Thoracic aorta (tissue), 2 donors: Measurements from ENCODE around the gene FGD5. TPM values are rescaled to one million over a fixed set of nuclear protein-coding genes. Genes with fewer than 3 reads are reported as not detected.

Source experiments
- ATAC-seq: fragments of 150-250 bp; one replicate; pipeline ENCODE4 v1.8.0; 2017; ENCODE audit warnings: low read depth; ENCODE audit not compliant: insufficient number of reproducible peaks, low FRiP score
- DNase-seq: peaks from one replicate; pipeline ENCODE4 v3.0.0-alpha.2; 2020; ENCODE audit warnings: low spot score
- H3K27ac ChIP-seq, 2 donors: fragments of 200-600 bp; sonication (generic); 1 replicate in 1 of 2; 2 replicates in 1 of 2; pipeline ENCODE4 v1.5.1; 2016; ENCODE audit warnings: mild to moderate bottlenecking in 2 of 2, moderate library complexity in 2 of 2
- H3K27me3 ChIP-seq: fragments of 200-600 bp; sonication (generic); replicated peaks from 2 replicates; pipeline ENCODE4 v1.6.0; 2016; ENCODE audit warnings: mild to moderate bottlenecking; ENCODE audit not compliant: insufficient read depth
- H3K36me3 ChIP-seq: fragments of 200-600 bp; sonication (generic); one replicate; pipeline ENCODE4 v1.5.1; 2016
- H3K4me1 ChIP-seq, 2 donors: fragments of 200-600 bp; sonication (generic); 1 replicate in 1 of 2; 2 replicates in 1 of 2; pipeline versions ENCODE4 v1.5.1 to v1.6.0; 2016; ENCODE audit warnings: low read depth in 2 of 2, mild to moderate bottlenecking in 1 of 2; ENCODE audit not compliant: control insufficient read depth in 1 of 2
- H3K4me3 ChIP-seq: fragments of 200-600 bp; sonication (generic); 2 replicates; pipeline ENCODE4 v1.5.1; 2016; ENCODE audit warnings: mild to moderate bottlenecking
- H3K9me3 ChIP-seq: fragments of 200-600 bp; sonication (generic); 2 replicates; pipeline ENCODE4 v1.5.1; 2016
- total RNA-seq, 2 donors: library from RNA; depleted of rRNA; stranded (reverse); fragments of >200 nt; gene quantifications; one replicate each; pipeline versions ENCODE4 v1.1.0 to v1.2.3, GENCODE V29; 2016
- TF ChIP-seq, protein P1 (sequence below): fragments of 200-600 bp; sonication (generic); IDR thresholded peaks from one replicate; pipeline ENCODE4 v1.5.1; 2019; ENCODE audit warnings: antibody characterized with exemption

FGD5 gene
- total RNA-seq, 2 donors from 2014 or later = 15.4 to 21.4 TPM

DNA sequence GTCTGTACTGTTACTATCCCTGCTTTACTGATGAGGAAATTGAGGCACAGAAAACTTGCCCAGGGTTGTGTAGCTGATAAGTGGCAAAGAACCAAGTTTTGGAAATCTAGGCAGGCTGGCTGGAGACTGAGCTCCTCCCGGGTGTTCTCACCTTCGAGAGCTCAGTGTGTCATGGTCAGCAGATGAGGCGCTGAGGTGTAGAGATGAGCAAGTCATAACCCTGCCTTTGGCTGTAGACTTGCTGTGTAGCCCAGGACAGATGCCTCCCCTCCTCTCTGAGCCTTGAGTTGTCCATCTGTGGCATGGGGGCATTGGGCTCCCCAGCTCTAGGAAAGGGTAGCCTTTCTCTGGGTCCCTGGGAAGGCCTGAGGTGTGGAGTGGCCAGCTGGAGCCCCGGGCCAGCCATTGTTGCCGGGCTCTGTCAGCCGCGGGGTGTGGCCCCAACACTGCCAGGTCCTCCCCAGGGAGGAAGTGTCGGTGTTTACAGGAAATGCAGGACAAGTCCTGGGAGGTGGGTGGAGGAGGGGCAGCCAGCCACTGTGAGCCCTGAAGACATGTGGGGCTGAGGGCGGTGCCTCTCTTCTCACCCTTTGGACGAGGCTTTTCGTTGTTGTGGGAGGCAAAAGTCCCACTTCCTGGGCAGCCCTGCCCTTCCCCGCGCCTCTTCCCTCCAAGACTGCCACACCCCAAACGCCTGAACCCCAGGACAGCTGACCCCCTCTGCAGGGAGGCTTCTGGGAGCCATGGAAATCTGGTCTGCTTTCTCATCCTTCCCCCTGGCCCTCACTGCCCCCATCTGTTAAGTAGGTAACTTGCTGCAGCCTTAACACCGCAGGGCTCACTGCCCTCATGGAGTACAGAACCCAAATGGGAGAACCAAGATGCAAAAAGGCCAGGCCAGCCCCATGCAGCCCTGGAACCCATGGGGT lies 29.1 kb downstream of the FGD5 start:
- H3K27me3 ChIP-seq = no peaks in the 10 kb centered on the region
- H3K36me3 ChIP-seq = no peaks in the 10 kb centered on the region
- DNase-seq (no peak), ATAC-seq (no peak)
- no peak overlapping the region for H3K27ac ChIP-seq
- H3K9me3 ChIP-seq = no peaks in the 10 kb centered on the region
- H3K4me1 ChIP-seq = no peaks in the 10 kb centered on the region
- TF ChIP-seq, protein P1, sequence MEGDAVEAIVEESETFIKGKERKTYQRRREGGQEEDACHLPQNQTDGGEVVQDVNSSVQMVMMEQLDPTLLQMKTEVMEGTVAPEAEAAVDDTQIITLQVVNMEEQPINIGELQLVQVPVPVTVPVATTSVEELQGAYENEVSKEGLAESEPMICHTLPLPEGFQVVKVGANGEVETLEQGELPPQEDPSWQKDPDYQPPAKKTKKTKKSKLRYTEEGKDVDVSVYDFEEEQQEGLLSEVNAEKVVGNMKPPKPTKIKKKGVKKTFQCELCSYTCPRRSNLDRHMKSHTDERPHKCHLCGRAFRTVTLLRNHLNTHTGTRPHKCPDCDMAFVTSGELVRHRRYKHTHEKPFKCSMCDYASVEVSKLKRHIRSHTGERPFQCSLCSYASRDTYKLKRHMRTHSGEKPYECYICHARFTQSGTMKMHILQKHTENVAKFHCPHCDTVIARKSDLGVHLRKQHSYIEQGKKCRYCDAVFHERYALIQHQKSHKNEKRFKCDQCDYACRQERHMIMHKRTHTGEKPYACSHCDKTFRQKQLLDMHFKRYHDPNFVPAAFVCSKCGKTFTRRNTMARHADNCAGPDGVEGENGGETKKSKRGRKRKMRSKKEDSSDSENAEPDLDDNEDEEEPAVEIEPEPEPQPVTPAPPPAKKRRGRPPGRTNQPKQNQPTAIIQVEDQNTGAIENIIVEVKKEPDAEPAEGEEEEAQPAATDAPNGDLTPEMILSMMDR = no peak
- H3K4me3 ChIP-seq = no peak overlapping the region

DNA sequence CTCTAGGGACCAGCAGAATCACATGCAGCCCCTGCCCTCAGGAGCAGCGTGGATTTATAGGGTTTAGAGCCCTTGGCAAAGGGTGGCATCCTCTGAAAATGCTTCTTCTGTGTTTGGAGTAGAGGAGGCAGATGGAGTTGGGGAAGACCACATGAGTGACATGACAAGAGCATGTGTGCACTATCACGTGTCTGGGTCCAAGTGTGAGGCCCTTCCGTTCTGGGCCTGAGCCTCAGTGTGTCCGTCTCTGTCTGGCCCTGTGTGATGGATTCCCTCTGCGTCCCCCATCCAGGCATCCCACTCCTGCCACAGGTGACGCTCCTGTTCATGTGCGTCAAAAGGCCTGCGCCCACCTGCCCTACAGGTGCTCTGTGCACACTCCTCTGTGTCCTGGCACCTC lies 30.1 kb downstream of the FGD5 start:
- DNase-seq (no peak), ATAC-seq (no peak)
- Histone ChIP-seq H3K36me3 (no peaks in the 10 kb centered on the region), H3K4me1 (no peaks in the 10 kb centered on the region), H3K27ac (no peak overlapping the region), H3K4me3 (no peak overlapping the region), H3K9me3 (no peaks in the 10 kb centered on the region), H3K27me3 (no peaks in the 10 kb centered on the region)
- TF ChIP-seq, protein P1 = no peak

DNA sequence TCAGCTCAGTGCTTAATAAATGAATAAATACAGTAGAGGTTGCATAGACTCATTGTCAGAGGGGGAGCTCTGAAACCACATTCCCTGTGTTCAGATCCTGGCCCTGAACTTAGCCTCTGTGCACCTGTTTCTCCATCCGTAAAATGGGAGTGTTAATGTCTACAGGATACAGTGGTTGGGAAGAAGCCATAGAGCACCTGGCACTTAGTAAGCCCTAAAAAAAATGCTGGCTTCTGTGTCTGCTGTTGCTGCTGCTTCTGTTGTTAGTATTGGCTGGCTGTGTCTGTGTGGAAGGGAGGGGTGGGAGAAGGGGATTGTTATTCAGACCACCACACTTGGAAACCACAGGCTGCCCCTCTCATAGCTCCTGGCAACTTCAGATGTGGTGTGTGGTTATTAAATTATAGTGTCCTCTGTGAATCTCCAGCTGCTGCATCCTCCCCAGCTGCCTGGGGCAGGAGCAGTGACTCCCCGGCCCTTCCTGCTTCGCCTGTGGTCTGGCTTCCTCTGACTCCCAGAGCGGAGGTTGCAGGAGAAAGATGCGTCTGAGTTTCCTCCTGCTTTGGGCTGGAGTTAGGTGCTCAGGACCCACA lies 31.0 kb downstream of the FGD5 start:
- Histone ChIP-seq H3K4me3 (no peak overlapping the region), H3K36me3 (no peaks in the 10 kb centered on the region), H3K9me3 (no peaks in the 10 kb centered on the region), H3K27ac (no peak overlapping the region), H3K4me1 (no peaks in the 10 kb centered on the region), H3K27me3 (no peaks in the 10 kb centered on the region)
- no peak for ATAC-seq
- TF ChIP-seq, protein P1 = no peak
- DNase-seq = no peak

DNA sequence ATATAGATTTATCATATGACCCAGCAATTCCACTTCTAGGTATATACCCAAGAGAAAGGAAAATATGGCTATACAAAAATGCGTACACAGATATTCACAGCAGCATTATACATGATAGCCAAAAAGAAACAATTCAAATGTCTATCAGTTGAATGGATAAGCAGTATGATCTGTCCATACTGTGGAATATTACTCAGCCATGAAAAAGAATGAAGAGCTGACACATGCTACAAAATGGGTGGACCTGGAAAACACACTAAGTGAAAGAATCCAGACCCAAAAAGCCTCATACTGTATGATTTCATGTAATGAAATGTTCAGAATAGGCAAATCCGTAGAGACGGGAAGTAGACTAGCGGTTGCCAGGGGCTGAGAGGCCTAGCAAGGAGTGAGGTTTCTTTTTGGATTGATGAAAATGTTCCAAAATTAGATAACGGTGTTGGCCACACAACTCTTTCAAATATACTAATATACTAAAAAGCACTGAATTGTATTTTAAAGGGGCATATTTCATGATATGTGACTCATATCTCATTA lies 33.4 kb downstream of the FGD5 start:
- H3K9me3 ChIP-seq = no peaks in the 10 kb centered on the region
- TF ChIP-seq, protein P1 = no peak
- H3K4me1 ChIP-seq = no peaks in the 10 kb centered on the region
- no peak for DNase-seq
- ATAC-seq = no peak
- no peak overlapping the region for H3K27ac ChIP-seq
- H3K4me3 ChIP-seq = no peak overlapping the region
- H3K36me3 ChIP-seq = no peaks in the 10 kb centered on the region
- H3K27me3 ChIP-seq = no peaks in the 10 kb centered on the region

DNA sequence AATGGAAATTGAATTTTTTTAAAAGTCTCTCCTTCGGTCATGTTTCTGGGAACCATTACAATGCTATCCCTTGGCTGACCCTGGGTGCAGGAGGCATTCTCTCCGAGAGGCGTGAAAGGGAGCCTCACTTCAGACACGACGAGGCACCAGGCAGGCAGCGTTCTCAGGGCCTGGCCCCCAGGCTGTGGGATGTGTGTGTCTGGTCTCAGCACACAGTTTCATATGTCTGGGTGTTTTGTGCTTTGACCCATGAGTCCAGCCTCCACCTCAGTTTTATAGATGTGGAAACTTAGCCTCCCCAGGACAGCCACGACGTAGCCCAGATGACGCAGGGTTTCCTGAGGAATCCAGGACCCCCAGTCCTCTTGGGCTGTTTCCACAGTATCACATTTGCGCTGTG lies 34.0 kb downstream of the FGD5 start:
- no peaks in the 10 kb centered on the region for H3K36me3 ChIP-seq
- H3K9me3 ChIP-seq = no peaks in the 10 kb centered on the region
- H3K4me1 ChIP-seq = no peaks in the 10 kb centered on the region
- no peak overlapping the region for H3K27ac ChIP-seq
- ATAC-seq (no peak), DNase-seq (no peak)
- TF ChIP-seq, protein P1 = no peak
- no peaks in the 10 kb centered on the region for H3K27me3 ChIP-seq
- H3K4me3 ChIP-seq = no peak overlapping the region
